Colonic mucosa (tissue), 4 donors: Measurements from ENCODE around the gene ST8SIA3. TPM values are rescaled to one million over a fixed set of nuclear protein-coding genes. Genes with fewer than 3 reads are reported as not detected.

Source experiments
- DNase-seq: peaks from one replicate; pipeline ENCODE4 v3.0.0-alpha.2; 2020
- H3K27ac ChIP-seq: fragments of 200-600 bp; one replicate; pipeline ENCODE4 v1.8.0; 2021
- H3K27me3 ChIP-seq: fragments of 200-600 bp; one replicate; pipeline ENCODE4 v1.8.0; 2021
- H3K36me3 ChIP-seq: fragments of 200-600 bp; one replicate; pipeline ENCODE4 v1.8.0; 2021
- H3K4me1 ChIP-seq: fragments of 200-600 bp; one replicate; pipeline ENCODE4 v1.8.0; 2021; ENCODE audit warnings: mild to moderate bottlenecking
- H3K4me3 ChIP-seq: fragments of 200-600 bp; one replicate; pipeline ENCODE4 v1.8.0; 2021
- H3K9ac ChIP-seq, 2 donors: one replicate each; pipeline ENCODE4 v1.7.0; 2013; ENCODE audit warnings: control low read depth in 2 of 2, low read depth in 2 of 2, low read length in 2 of 2
- H3K9me3 ChIP-seq: fragments of 200-600 bp; one replicate; pipeline ENCODE4 v1.8.0; 2021
- intact Hi-C: fragments of 100-400 bp; cut with DNase I; formaldehyde crosslinking; loops from one replicate; pipeline ENCODE4 v1.14.1; 2022
- total RNA-seq, 2 donors: library from RNA; stranded (reverse); fragmentation: NEBNext Ultra II Directional in 1 of 2; extraction: Animal tissue kit (Norgen Biotek cat#: 25700) in 1 of 2; gene quantifications; one replicate each; pipeline ENCODE4 v1.2.1, GENCODE V29; 2021
- TF ChIP-seq, protein P1 (sequence below): fragments of 200-600 bp; IDR thresholded peaks from one replicate; pipeline ENCODE4 v1.8.0; 2022; ENCODE audit warnings: antibody characterized with exemption, mild to moderate bottlenecking
- donor health status: healthy.
- donor health status: DM: no; HTN: no; CAD: no.
- donor health status: DM: no; HTN: no; CAD: no.

The ST8SIA3 gene
- total RNA-seq, 2 donors from 2014 or later: 0.05 TPM

DNA sequence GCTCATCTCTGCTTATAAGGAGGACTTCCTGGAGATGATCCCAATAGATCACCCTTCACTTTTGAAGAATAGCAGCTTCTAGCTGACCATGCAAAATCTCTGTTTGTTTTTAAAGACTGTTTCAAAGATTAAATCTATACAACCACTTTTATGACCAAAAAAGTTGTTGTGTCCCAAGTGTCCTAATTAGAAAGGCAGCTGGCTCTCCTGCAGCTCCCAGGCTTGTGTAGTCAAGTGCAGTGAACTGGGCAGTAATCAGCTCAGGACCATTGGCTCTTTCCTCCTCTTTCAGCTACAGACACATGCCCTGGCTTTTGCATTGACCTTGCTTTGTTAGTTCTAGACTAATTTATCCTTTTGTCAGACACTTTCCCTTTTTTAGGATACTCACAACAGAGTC is 10.4 kb downstream of the ST8SIA3 start:
- H3K4me1 ChIP-seq: no peaks in the 10 kb centered on the region
- H3K27me3 ChIP-seq: no peaks in the 10 kb centered on the region
- H3K4me3 ChIP-seq: no peak overlapping the region
- H3K27ac ChIP-seq: no peak overlapping the region
- TF ChIP-seq, protein P1, sequence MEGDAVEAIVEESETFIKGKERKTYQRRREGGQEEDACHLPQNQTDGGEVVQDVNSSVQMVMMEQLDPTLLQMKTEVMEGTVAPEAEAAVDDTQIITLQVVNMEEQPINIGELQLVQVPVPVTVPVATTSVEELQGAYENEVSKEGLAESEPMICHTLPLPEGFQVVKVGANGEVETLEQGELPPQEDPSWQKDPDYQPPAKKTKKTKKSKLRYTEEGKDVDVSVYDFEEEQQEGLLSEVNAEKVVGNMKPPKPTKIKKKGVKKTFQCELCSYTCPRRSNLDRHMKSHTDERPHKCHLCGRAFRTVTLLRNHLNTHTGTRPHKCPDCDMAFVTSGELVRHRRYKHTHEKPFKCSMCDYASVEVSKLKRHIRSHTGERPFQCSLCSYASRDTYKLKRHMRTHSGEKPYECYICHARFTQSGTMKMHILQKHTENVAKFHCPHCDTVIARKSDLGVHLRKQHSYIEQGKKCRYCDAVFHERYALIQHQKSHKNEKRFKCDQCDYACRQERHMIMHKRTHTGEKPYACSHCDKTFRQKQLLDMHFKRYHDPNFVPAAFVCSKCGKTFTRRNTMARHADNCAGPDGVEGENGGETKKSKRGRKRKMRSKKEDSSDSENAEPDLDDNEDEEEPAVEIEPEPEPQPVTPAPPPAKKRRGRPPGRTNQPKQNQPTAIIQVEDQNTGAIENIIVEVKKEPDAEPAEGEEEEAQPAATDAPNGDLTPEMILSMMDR: no peak
- H3K9me3 ChIP-seq: no peaks in the 10 kb centered on the region
- no peak for DNase-seq
- intact Hi-C loops: no loop called here
- H3K36me3 ChIP-seq: no peaks in the 10 kb centered on the region
- H3K9ac ChIP-seq: no peak overlapping the region

DNA sequence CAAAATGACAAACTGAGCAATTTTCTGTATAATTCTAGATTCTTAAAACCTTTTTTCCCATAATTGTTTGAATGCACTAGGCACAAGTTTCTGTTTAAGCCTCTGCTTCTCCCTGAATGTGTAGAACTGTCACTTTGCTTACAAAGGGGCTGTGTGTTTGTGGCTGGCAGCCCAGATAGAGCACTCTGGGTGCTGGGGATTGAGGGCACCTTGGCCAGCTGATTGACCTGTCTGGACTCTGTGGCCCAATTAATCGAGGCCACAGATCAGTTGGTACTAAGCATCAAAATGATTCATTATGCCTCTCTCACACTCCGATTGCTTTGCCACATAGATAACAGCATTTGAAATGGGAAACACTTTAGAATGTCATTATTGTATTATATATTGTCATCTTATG is 12.1 kb downstream of the ST8SIA3 start:
- intact Hi-C loops: no loop called here
- Histone ChIP-seq H3K27me3 (no peaks in the 10 kb centered on the region), H3K36me3 (no peaks in the 10 kb centered on the region), H3K4me1 (no peaks in the 10 kb centered on the region), H3K9me3 (no peaks in the 10 kb centered on the region), H3K27ac (no peak overlapping the region), H3K4me3 (no peak overlapping the region), H3K9ac (no peak overlapping the region)
- TF ChIP-seq, protein P1: no peak
- no peak for DNase-seq

DNA sequence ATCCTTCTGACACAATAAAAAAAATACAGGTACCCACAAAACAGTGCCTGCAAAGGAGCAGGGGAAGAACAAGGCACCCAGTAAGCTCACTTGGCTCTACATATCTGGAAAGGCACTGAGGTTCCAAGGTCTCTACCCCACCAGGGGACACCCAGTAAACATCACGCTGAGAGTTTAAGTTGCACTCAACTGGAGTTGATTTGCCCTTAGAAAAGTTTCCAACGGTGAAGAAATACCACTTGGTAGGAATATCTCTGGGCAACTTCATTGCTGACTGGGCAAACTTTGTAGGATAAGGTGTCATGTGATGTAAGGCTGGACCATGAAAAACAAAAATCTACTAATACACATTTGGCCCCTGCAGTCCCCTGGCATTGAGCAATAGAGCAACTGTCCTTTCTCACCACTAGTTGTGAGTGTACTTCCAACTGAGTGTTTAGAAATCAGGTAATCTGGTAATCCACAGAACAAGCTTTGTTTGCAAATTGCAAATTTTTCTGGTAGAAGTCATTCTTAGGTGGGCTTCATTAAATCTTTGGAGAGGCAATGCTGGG is 14.2 kb downstream of the ST8SIA3 start:
- Histone ChIP-seq H3K27me3 (no peaks in the 10 kb centered on the region), H3K27ac (no peak overlapping the region), H3K9ac (no peak overlapping the region), H3K36me3 (no peaks in the 10 kb centered on the region), H3K4me1 (no peaks in the 10 kb centered on the region), H3K4me3 (no peak overlapping the region), H3K9me3 (no peaks in the 10 kb centered on the region)
- intact Hi-C loops: no loop called here
- no peak for DNase-seq
- TF ChIP-seq, protein P1: no peak

DNA sequence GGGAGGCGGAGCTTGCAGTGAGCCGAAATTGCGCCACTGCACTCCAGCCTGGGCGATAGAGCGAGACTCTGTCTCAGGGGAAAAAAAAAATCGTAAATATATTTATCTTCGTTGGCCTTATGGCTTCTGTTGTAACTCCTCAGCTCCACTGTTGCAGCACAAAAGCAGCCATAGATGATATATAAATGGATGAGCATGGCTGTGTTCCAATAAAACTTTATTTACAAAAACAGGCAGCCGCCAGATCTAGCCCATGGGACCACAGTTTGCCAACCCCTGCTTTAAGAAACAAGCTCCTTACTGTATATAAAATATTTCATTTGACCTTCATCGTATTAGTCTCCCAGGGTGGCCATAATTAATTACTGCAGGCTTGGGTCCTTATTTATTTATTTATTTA is 20.1 kb downstream of the ST8SIA3 start:
- intact Hi-C loops: no loop called here
- TF ChIP-seq, protein P1: no peak
- Histone ChIP-seq H3K27me3 (no peaks in the 10 kb centered on the region), H3K4me1 (no peaks in the 10 kb centered on the region), H3K9me3 (no peaks in the 10 kb centered on the region), H3K9ac (no peak overlapping the region), H3K4me3 (no peak overlapping the region), H3K36me3 (no peaks in the 10 kb centered on the region), H3K27ac (no peak overlapping the region)
- DNase-seq: no peak

DNA sequence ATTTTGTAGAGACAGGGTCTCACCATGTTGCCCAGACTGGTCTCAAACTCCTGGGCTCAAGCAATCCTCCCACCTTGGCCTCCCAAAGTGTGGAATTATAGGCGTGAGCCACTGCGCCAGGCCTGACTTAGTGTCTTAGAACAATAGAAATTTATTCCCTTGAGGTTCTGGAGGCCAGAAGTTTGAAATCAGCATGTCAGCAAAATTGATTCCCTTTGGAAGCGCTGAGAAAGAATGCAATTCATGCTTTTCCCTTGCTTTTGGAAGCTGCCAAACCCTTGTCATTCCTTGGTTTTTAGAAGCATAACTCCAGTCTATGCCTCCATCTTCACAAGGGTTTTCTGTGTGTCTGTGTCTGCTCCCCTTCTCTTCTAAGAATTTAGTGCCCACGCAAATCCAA is 20.7 kb downstream of the ST8SIA3 start:
- TF ChIP-seq, protein P1: no peak

More for the DNA sequence above, 20.7 kb downstream of the ST8SIA3 start:
- Histone ChIP-seq H3K4me3 (no peak overlapping the region), H3K9ac (no peak overlapping the region), H3K4me1 (no peaks in the 10 kb centered on the region), H3K27ac (no peak overlapping the region), H3K27me3 (no peaks in the 10 kb centered on the region), H3K36me3 (no peaks in the 10 kb centered on the region), H3K9me3 (no peaks in the 10 kb centered on the region)
- intact Hi-C loops: no loop called here
- DNase-seq: no peak
